Measurements from ENCODE around the gene PRKAA1. TPM values are rescaled to one million over a fixed set of nuclear protein-coding genes. Genes with fewer than 3 reads are reported as not detected.

The PRKAA1 gene
- 152 TPM for total RNA-seq

- H3K4me3 ChIP-seq (ENCODE audit: low read length), result peak within 1 kb of the TSS; percentile 89
- no peaks in the 10 kb centered on the region for H3K9me3 ChIP-seq (ENCODE audit: low read depth, low read length)
- H3K4me1 ChIP-seq (ENCODE audit: insufficient read depth, low read length), result peaks cover 23% of the 10 kb centered on the region
- no peaks in the 10 kb centered on the region for H3K27me3 ChIP-seq (ENCODE audit: insufficient read depth, low read length)
Observed at GRCh38 chr5:40798012-40798800, at the start of gene PRKAA1. TSS of gene PRKAA1 (minus strand) at chr5:40798374. CDS start at chr5:40798189, 185 bp downstream.

- peaks cover 29% of the 10 kb centered on the region for H3K4me1 ChIP-seq (ENCODE audit: insufficient read depth, low read length)
- H3K27me3 ChIP-seq (ENCODE audit: insufficient read depth, low read length), result no peaks in the 10 kb centered on the region
- no peak overlapping the region for H3K4me3 ChIP-seq (ENCODE audit: low read length)
- no peaks in the 10 kb centered on the region for H3K9me3 ChIP-seq (ENCODE audit: low read depth, low read length)
Observed at GRCh38 chr5:40847525-40847924, 49.4 kb upstream of the PRKAA1 start.

DNA sequence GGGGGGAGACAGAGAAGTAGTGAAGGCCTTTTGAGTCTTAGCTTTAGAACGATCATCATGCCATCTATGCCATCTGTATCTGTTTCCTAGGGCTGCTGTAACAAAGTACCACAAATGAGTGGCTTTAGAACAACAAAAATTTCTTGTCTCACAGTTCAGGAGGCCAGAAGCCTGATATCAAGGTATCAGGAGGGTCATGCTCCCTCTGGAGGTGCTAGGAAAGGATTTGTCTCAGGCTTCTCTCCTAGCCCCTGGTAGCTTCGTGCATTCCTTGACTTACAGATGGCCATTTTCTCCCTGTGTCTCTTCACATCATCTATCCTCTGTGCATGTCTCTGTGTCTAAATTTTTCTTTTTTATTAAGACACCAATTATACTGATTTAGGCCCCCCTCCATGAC is 48.2 kb upstream of the PRKAA1 start:
- Histone ChIP-seq H3K4me1 (ENCODE audit: insufficient read depth, low read length) (peaks cover 35% of the 10 kb centered on the region), H3K4me3 (ENCODE audit: low read length) (no peak overlapping the region), H3K27me3 (ENCODE audit: insufficient read depth, low read length) (no peaks in the 10 kb centered on the region), H3K9me3 (ENCODE audit: low read depth, low read length) (no peaks in the 10 kb centered on the region)

- Histone ChIP-seq H3K4me3 (ENCODE audit: low read length) (no peak overlapping the region), H3K9me3 (ENCODE audit: low read depth, low read length) (no peaks in the 10 kb centered on the region), H3K27me3 (ENCODE audit: insufficient read depth, low read length) (no peaks in the 10 kb centered on the region), H3K4me1 (ENCODE audit: insufficient read depth, low read length) (peaks cover 36% of the 10 kb centered on the region)
Observed at GRCh38 chr5:40844565-40844964, 46.4 kb upstream of the PRKAA1 start.

DNA sequence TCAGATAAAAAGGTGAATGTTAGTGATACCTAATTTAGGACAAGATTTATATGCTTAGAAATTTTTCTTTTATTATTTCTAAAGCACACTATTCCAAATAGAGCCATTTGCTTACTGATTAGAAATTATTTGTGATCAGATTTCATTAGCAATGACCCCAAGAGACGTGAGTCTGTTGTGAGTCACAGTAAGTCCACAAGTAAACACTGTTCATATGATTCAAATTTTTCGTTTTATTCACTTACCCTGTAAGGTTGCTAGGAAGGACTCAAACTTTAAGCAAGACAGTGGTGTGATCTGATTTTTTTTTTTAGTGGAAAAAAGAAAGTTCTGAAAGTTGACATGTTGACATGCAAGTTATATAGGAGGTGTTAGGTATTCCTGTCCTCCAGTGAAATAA is 44.2 kb upstream of the PRKAA1 start:
- no peak overlapping the region for H3K4me3 ChIP-seq (ENCODE audit: low read length)

GRCh38 chr5:40841068-40841805 is 43.1 kb upstream of the PRKAA1 start, which contains the start of gene CARD6:
TSS of gene CARD6 (plus strand) at chr5:40841367. CDS start at chr5:40841383, 16 bp downstream.
- H3K9me3 ChIP-seq (ENCODE audit: low read depth, low read length), result no peaks in the 10 kb centered on the region
- H3K27me3 ChIP-seq (ENCODE audit: insufficient read depth, low read length), result no peaks in the 10 kb centered on the region
- H3K4me3 ChIP-seq (ENCODE audit: low read length), result peak within 1 kb of the TSS; percentile 63
- H3K4me1 ChIP-seq (ENCODE audit: insufficient read depth, low read length), result peaks cover 31% of the 10 kb centered on the region

More for the DNA sequence above, 44.2 kb upstream of the PRKAA1 start:
- Histone ChIP-seq H3K9me3 (ENCODE audit: low read depth, low read length) (no peaks in the 10 kb centered on the region), H3K27me3 (ENCODE audit: insufficient read depth, low read length) (no peaks in the 10 kb centered on the region), H3K4me1 (ENCODE audit: insufficient read depth, low read length) (peaks cover 31% of the 10 kb centered on the region)

DNA sequence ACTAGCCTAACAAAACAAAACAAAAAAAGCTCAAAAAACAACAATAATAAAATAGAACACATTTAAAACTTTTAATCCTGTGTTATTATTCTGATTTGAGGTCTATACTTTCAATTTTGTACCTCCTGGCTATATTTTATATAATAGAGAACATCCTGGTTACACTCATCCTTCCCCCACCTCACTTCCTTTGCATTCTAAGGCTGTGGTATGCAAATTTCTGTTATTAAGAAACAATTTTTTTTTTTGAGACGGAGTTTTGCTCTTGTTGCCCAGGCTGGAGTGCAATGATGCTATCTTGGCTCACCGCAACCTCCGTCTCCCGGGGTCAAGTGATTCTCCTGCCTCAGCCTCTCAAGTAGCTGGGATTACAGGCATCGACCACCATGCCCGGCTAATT is 39.9 kb upstream of the PRKAA1 start:
- peaks cover 39% of the 10 kb centered on the region for H3K4me1 ChIP-seq (ENCODE audit: insufficient read depth, low read length)
- H3K27me3 ChIP-seq (ENCODE audit: insufficient read depth, low read length), result no peaks in the 10 kb centered on the region
- H3K9me3 ChIP-seq (ENCODE audit: low read depth, low read length), result no peaks in the 10 kb centered on the region
- no peak overlapping the region for H3K4me3 ChIP-seq (ENCODE audit: low read length)

DNA sequence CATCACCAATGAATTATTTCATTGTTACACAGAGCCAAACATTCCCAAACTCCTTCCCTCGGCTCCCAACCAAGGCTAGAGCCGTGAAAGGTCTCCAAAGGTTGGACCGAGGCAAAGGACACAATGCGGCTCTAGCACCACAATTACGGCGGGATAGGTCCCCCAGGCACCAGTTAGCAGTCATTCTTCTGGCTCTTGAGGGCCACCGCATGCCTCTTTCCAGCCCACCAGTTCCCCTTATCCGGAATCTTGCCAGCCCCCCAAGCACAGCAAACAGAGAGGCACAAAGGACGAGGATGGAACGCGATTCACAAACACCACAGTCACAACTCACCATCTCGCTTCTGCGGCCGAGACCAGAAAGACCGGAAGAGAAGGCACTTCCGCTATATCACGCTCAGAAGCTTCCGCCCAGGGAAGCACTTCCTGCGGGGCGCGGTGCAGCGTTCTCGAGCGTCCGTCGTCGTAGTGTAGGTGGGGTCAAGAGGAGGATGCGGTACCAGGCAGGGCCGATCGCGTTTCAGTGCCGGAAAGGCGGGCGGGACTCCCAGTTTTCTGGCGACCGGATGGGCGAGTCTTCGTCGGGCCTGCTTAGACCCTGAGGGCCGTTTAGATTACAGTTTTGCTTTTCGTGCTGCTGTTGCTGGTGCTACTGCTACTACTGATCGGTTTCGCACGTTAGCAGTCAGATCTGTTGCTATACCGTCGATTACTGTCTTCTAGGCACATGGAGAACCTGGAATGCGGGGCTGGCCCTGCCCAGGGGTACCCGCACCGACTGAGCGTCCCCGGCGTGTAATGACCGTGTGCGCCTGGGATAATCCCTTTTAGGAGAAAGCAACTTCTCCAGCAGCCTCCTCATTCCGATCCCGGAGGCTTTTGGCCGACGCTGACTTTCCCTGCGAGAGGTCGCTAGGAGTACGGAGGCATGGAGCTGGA is 36.9 kb upstream of the PRKAA1 start, which contains the start of gene RPL37:
RPL37 (minus strand) TSS at position 374 of the 939 bp plus-strand sequence; CDS start at position 337, 37 bp downstream.
- no peaks in the 10 kb centered on the region for H3K27me3 ChIP-seq (ENCODE audit: insufficient read depth, low read length)
- peaks cover 25% of the 10 kb centered on the region for H3K4me1 ChIP-seq (ENCODE audit: insufficient read depth, low read length)
- no peaks in the 10 kb centered on the region for H3K9me3 ChIP-seq (ENCODE audit: low read depth, low read length)
- H3K4me3 ChIP-seq (ENCODE audit: low read length), result peak within 1 kb of the TSS; percentile 60

GRCh38 chr5:40834391-40834848 is 36.2 kb upstream of the PRKAA1 start:
- H3K27me3 ChIP-seq (ENCODE audit: insufficient read depth, low read length), result no peaks in the 10 kb centered on the region
- H3K4me3 ChIP-seq (ENCODE audit: low read length), result peak overlapping the region; percentile 60
- H3K4me1 ChIP-seq (ENCODE audit: insufficient read depth, low read length), result peaks cover 25% of the 10 kb centered on the region
- H3K9me3 ChIP-seq (ENCODE audit: low read depth, low read length), result no peaks in the 10 kb centered on the region

- peaks cover 23% of the 10 kb centered on the region for H3K4me1 ChIP-seq (ENCODE audit: insufficient read depth, low read length)
- H3K4me3 ChIP-seq (ENCODE audit: low read length), result peak overlapping the region; percentile 60
Observed at GRCh38 chr5:40833712-40834229, 35.6 kb upstream of the PRKAA1 start.

DNA sequence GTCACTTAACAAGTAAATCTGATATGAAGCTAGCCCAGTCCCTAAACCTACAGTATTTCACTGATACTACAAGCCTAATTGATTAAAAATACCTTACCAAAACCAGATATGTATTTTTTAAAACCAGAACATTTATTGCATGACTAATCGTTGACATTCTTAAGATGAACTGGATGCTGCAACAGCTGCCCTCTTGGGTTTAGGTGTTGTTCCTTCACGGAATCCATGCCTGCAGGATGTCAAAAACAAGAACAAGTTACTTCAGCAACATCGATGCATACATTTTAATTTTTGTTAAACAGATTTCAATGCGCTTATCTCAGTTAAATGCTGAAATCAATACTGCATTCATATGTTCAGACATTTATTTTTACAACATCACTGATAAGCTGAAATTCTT is 34.2 kb upstream of the PRKAA1 start:
- no peaks in the 10 kb centered on the region for H3K9me3 ChIP-seq (ENCODE audit: low read depth, low read length)
- H3K4me3 ChIP-seq (ENCODE audit: low read length), result no peak overlapping the region
- H3K27me3 ChIP-seq (ENCODE audit: insufficient read depth, low read length), result no peaks in the 10 kb centered on the region
- peaks cover 21% of the 10 kb centered on the region for H3K4me1 ChIP-seq (ENCODE audit: insufficient read depth, low read length)

More at GRCh38 chr5:40833712-40834229, 35.6 kb upstream of the PRKAA1 start:
- Histone ChIP-seq H3K9me3 (ENCODE audit: low read depth, low read length) (no peaks in the 10 kb centered on the region), H3K27me3 (ENCODE audit: insufficient read depth, low read length) (no peaks in the 10 kb centered on the region)

DNA sequence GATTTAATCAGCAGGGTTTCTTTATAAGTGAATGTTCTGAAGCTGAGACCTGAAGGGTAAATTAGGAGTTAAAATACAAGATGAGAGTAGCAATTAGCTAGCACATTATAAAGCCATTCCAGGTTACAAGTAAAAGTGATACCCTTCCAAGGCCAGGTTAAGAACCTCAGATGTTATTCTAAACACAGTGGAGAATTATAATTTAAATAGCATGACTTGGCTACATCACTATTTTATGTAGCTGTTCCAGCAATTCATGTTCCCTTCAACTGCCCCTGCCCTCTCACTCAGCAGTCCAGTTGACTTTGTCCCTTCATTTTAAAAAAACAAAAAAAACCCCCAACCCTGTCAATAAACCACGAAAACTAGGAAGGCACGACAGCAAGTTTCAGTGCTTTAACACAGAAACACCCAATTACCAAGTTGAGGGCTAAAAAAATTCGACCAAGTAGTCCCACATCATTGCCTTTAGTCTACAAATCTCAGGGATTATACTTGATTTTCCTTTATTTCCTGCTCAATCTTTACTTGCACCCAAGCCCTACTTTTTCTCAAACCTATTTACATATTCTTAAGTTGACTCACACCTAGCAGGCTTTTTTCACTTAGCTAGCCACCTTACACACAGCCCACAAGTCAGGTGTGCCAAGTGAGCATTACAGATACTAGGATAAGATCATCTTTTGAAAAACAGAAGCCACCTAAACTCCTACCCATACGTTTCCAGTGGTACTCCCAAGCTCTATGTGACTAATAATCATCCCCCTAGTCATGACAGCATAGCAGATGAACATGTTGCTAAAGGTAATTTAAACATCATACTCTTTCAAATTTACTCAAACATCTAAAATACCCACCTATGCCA is 33.4 kb upstream of the PRKAA1 start:
- Histone ChIP-seq H3K27me3 (ENCODE audit: insufficient read depth, low read length) (no peaks in the 10 kb centered on the region), H3K4me1 (ENCODE audit: insufficient read depth, low read length) (peaks cover 21% of the 10 kb centered on the region), H3K9me3 (ENCODE audit: low read depth, low read length) (no peaks in the 10 kb centered on the region), H3K4me3 (ENCODE audit: low read length) (no peak overlapping the region)

DNA sequence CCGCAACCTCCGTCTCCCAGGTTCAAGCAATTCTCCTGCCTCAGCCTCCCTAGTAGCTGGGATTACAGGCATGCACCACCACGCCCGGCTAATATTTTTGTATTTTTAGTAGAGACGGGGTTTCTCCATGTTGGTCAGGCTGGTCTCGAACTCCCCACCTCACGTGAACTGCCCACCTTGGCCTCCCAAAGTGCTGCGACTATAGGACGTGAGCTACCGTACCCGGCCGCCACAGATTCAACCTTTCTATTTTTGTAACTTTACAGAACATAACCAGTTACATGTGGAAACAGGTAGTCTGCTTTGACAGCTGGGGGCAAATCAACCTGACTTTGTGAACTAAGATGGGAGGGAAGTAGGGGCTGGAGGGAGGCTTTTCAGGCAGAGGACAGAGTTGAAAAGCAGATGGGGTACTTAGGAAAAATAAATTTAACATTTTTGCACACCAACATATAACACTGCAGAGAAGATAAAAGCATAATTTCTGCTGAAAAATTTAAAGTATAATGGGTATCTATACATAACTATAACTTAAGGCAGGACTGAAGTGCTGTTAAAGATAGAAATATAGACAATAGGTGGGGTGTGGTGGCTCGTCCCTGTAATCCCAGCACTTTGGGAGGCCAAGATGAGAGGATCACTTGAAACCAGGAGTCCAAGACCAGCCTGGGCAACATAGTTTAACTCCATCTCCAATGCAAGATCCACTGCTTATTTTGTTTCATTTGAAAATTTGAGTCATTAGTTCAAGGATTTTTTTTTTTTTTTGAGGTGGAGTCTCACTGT is 31.8 kb upstream of the PRKAA1 start:
- peaks cover 13% of the 10 kb centered on the region for H3K4me1 ChIP-seq (ENCODE audit: insufficient read depth, low read length)
- H3K27me3 ChIP-seq (ENCODE audit: insufficient read depth, low read length), result no peaks in the 10 kb centered on the region
- no peaks in the 10 kb centered on the region for H3K9me3 ChIP-seq (ENCODE audit: low read depth, low read length)
- no peak overlapping the region for H3K4me3 ChIP-seq (ENCODE audit: low read length)
